Ectodermal cell (in vitro differentiated cells): ENCODE measurements around the gene NUP50.

Experiments used
- H3K27ac ChIP-seq: 2 replicates; pipeline ENCODE4 v1.7.0; 2013; ENCODE audit warnings: mild to moderate bottlenecking, low read depth, low read length; ENCODE audit not compliant: insufficient read depth, poor library complexity, severe bottlenecking
- H3K27me3 ChIP-seq: 2 replicates; pipeline ENCODE4 v1.7.0; 2013; ENCODE audit warnings: mild to moderate bottlenecking, low read length; ENCODE audit not compliant: insufficient read depth, control insufficient read depth, poor library complexity, severe bottlenecking
- H3K36me3 ChIP-seq: one replicate; pipeline ENCODE4 v1.7.0; 2013; ENCODE audit warnings: low read length; ENCODE audit not compliant: control insufficient read depth, insufficient read depth
- H3K4me1 ChIP-seq: one replicate; pipeline ENCODE4 v1.7.0; 2013; ENCODE audit warnings: low read length; ENCODE audit not compliant: control insufficient read depth, insufficient read depth
- H3K4me3 ChIP-seq: 2 replicates; pipeline ENCODE4 v1.7.0; 2013; ENCODE audit warnings: low read depth, low read length, control low read depth; ENCODE audit not compliant: insufficient read depth
- H3K9me3 ChIP-seq: 2 replicates; pipeline ENCODE4 v1.7.0; 2013; ENCODE audit warnings: mild to moderate bottlenecking, low read length, moderate library complexity; ENCODE audit not compliant: control insufficient read depth
- WGBS, 2 experiments: methylation state at CpG; one replicate each; pipeline ENCODE4 v1.1.7; 2013; ENCODE audit warnings: missing lambda C conversion rate in 2 of 2; 5-methylcytosine and 5-hydroxymethylcytosine counted together

NUP50 gene

GRCh38 chr22:45200860-45201511 is 37.3 kb downstream of the NUP50 start:
- Histone ChIP-seq H3K36me3 (no peaks in the 10 kb centered on the region), H3K9me3 (no peaks in the 10 kb centered on the region), H3K4me3 (no peak overlapping the region), H3K27me3 (no peaks in the 10 kb centered on the region), H3K4me1 (peaks cover 11% of the 10 kb centered on the region), H3K27ac (no peak overlapping the region)
- WGBS, 2 experiments = 75 to 76% methylated on average over 18 of the region's 18 CpGs

- 89 to 93% methylated on average over 9 of the region's 9 CpGs for WGBS, 2 experiments
- Histone ChIP-seq H3K27me3 (no peaks in the 10 kb centered on the region), H3K9me3 (no peaks in the 10 kb centered on the region), H3K4me1 (peaks cover 11% of the 10 kb centered on the region), H3K36me3 (no peaks in the 10 kb centered on the region), H3K4me3 (no peak overlapping the region), H3K27ac (no peak overlapping the region)
Measured at GRCh38 chr22:45201678-45202332, 38.1 kb downstream of the NUP50 start.

- no peaks in the 10 kb centered on the region for H3K36me3 ChIP-seq
- 92 to 93% methylated on average over 36 of the region's 36 CpGs for WGBS, 2 experiments
Measured at GRCh38 chr22:45202333-45203149, 38.8 kb downstream of the NUP50 start.

GRCh38 chr22:45203150-45203951 is 39.6 kb downstream of the NUP50 start:
- Histone ChIP-seq H3K9me3 (no peaks in the 10 kb centered on the region), H3K27ac (no peak overlapping the region), H3K4me3 (no peak overlapping the region), H3K36me3 (no peaks in the 10 kb centered on the region), H3K4me1 (peaks cover 3% of the 10 kb centered on the region), H3K27me3 (no peaks in the 10 kb centered on the region)
- WGBS, 2 experiments = 93% methylated on average over 40 of the region's 40 CpGs

More at GRCh38 chr22:45202333-45203149, 38.8 kb downstream of the NUP50 start:
- Histone ChIP-seq H3K27ac (no peak overlapping the region), H3K4me3 (no peak overlapping the region), H3K4me1 (peaks cover 11% of the 10 kb centered on the region), H3K9me3 (no peaks in the 10 kb centered on the region), H3K27me3 (no peaks in the 10 kb centered on the region)

GRCh38 chr22:45204241-45204640 is 40.5 kb downstream of the NUP50 start:
- no peaks in the 10 kb centered on the region for H3K36me3 ChIP-seq
- no peak overlapping the region for H3K4me3 ChIP-seq
- no peaks in the 10 kb centered on the region for H3K9me3 ChIP-seq
- H3K4me1 ChIP-seq = peaks cover under 1% of the 10 kb centered on the region
- no peak overlapping the region for H3K27ac ChIP-seq
- WGBS, 2 experiments = 83 to 86% methylated on average over 13 of the region's 13 CpGs
- H3K27me3 ChIP-seq = no peaks in the 10 kb centered on the region

GRCh38 chr22:45204819-45205218 is 41.1 kb downstream of the NUP50 start:
- Histone ChIP-seq H3K4me1 (peaks cover 6% of the 10 kb centered on the region), H3K36me3 (no peaks in the 10 kb centered on the region), H3K9me3 (no peaks in the 10 kb centered on the region), H3K27ac (no peak overlapping the region), H3K27me3 (no peaks in the 10 kb centered on the region), H3K4me3 (no peak overlapping the region)
- whole genome bisulfite sequencing, 2 experiments = 92 to 93% methylated on average over 14 of the region's 14 CpGs

GRCh38 chr22:45205276-45205925 is 41.7 kb downstream of the NUP50 start:
- H3K4me3 ChIP-seq = no peak overlapping the region
- H3K9me3 ChIP-seq = no peaks in the 10 kb centered on the region
- H3K27ac ChIP-seq = no peak overlapping the region
- peaks cover 9% of the 10 kb centered on the region for H3K4me1 ChIP-seq
- H3K36me3 ChIP-seq = no peaks in the 10 kb centered on the region
- 92 to 96% methylated on average over 20 of the region's 20 CpGs for WGBS, 2 experiments
- H3K27me3 ChIP-seq = no peaks in the 10 kb centered on the region

GRCh38 chr22:45206233-45206632 is 42.5 kb downstream of the NUP50 start:
- WGBS, 2 experiments = 92 to 96% methylated on average over 6 of the region's 6 CpGs
- Histone ChIP-seq H3K4me3 (no peak overlapping the region), H3K27ac (no peak overlapping the region), H3K4me1 (peaks cover 9% of the 10 kb centered on the region), H3K27me3 (no peaks in the 10 kb centered on the region), H3K9me3 (no peaks in the 10 kb centered on the region), H3K36me3 (no peaks in the 10 kb centered on the region)

- Histone ChIP-seq H3K4me1 (peaks cover 18% of the 10 kb centered on the region), H3K27ac (no peak overlapping the region)
Measured at GRCh38 chr22:45207533-45207932, 43.8 kb downstream of the NUP50 start.

More at GRCh38 chr22:45207533-45207932, 43.8 kb downstream of the NUP50 start:
- 94 to 97% methylated on average over 13 of the region's 13 CpGs for WGBS, 2 experiments
- no peak overlapping the region for H3K4me3 ChIP-seq
- no peaks in the 10 kb centered on the region for H3K9me3 ChIP-seq
- H3K27me3 ChIP-seq = peaks cover 7% of the 10 kb centered on the region
- no peaks in the 10 kb centered on the region for H3K36me3 ChIP-seq
